ENCODE data around the gene TULP1.

The TULP1 gene

GRCh38 chr6:35483893-35484645 is 28.6 kb downstream of the TULP1 start:
- TF ChIP-seq, protein P1, sequence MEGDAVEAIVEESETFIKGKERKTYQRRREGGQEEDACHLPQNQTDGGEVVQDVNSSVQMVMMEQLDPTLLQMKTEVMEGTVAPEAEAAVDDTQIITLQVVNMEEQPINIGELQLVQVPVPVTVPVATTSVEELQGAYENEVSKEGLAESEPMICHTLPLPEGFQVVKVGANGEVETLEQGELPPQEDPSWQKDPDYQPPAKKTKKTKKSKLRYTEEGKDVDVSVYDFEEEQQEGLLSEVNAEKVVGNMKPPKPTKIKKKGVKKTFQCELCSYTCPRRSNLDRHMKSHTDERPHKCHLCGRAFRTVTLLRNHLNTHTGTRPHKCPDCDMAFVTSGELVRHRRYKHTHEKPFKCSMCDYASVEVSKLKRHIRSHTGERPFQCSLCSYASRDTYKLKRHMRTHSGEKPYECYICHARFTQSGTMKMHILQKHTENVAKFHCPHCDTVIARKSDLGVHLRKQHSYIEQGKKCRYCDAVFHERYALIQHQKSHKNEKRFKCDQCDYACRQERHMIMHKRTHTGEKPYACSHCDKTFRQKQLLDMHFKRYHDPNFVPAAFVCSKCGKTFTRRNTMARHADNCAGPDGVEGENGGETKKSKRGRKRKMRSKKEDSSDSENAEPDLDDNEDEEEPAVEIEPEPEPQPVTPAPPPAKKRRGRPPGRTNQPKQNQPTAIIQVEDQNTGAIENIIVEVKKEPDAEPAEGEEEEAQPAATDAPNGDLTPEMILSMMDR (IDR thresholded peaks at IDR 0.05; ENCODE audit: low read length, missing control alignments), result no peak
- DNase-seq (ENCODE audit: low read depth), result no peak

DNA sequence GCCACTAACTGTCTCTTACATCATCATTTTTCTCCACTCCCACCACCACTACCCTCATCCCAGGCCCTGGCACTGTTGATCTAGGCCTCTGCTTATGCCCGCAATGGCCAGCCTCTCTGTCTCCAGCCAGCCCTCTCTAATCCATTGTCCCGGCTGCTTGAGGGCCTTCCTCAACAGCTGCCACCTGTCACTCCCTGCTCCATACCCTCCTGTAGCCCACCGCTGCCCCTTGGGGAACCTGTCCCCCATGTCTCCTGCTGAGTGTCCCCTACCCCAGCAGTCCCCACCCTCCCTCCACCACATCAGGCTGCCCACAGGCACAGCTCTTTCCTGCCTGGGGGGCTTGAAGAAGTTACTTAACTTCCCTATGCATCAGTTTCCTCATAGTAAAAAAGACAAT is 29.2 kb downstream of the TULP1 start:
- DNase-seq (ENCODE audit: low read depth), result no peak
- H3K4me3 ChIP-seq (replicated peaks; ENCODE audit: low read depth, low read length), result no peak overlapping the region
- TF ChIP-seq, protein P1 (IDR thresholded peaks at IDR 0.05; ENCODE audit: low read length, missing control alignments), result no peak

More at GRCh38 chr6:35483893-35484645, 28.6 kb downstream of the TULP1 start:
- H3K4me3 ChIP-seq (replicated peaks; ENCODE audit: low read depth, low read length), result no peak overlapping the region

GRCh38 chr6:35483062-35483461 is 29.6 kb downstream of the TULP1 start:
- no peak for DNase-seq (ENCODE audit: low read depth)
- TF ChIP-seq, protein P1 (IDR thresholded peaks at IDR 0.05; ENCODE audit: low read length, missing control alignments), result no peak
- H3K4me3 ChIP-seq (replicated peaks; ENCODE audit: low read depth, low read length), result no peak overlapping the region

DNA sequence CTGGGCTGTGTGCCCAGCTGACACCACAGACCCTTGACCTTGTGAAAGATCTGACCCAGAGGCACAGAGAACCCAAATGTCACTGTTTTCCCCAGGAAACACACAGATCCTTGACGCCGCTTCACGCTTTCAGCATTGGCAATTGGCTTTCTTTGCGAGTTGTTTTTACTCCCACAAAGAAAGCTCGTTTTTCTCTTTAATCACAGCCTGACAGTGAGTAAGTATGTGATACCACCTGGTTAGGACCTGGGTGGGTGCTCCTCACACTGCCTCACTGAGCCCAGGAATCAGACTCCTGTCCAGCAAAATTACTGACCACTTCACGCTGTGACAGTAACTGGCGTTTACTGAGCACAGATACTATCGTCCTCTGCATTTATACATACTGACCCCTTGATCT is 31.5 kb downstream of the TULP1 start:
- TF ChIP-seq, protein P1 (IDR thresholded peaks at IDR 0.05; ENCODE audit: low read length, missing control alignments), result no peak
- no peak overlapping the region for H3K4me3 ChIP-seq (replicated peaks; ENCODE audit: low read depth, low read length)
- DNase-seq (ENCODE audit: low read depth), result no peak

DNA sequence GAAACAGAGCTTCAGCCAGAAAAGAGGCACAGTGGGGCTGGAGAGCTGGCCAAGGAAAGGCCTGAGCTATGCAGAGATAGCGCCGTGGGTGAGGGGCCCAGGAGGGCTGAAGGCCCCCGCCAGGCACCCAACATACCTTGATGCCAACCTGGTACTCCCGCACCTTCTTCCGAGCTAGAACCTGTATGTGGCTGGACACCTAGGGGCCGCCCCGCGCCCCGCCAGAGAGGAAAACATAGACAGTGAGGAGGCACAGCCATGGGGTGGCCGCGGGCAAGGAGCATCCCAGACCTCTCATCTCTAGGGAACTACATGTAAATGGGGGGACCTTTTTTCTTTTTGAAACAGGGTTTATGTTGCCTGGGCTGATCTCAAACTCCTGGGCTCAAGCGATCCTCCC is 32.5 kb downstream of the TULP1 start:
- TF ChIP-seq, protein P1 (IDR thresholded peaks at IDR 0.05; ENCODE audit: low read length, missing control alignments), result no peak
- DNase-seq (ENCODE audit: low read depth), result no peak
- H3K4me3 ChIP-seq (replicated peaks; ENCODE audit: low read depth, low read length), result no peak overlapping the region

DNA sequence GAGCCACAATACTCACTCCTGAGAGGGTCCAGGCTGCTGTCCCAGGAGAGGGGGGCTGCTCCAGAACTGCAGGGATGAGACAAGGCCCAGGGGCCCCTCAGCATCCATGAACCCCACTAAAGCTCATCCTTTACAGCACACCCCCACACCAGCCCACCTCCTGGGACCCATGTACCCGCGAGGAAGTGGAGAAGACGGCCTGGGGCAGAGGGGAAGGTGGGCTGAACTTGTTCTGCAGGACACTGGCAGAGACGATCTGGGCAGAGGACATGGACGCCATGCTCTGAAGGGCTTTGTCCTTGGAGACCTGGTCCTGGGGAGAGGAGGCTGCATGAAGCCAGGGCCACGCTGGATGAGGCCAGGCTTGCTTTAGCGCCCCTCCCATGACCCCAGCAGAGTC is 34.4 kb downstream of the TULP1 start:
- TF ChIP-seq, protein P1 (IDR thresholded peaks at IDR 0.05; ENCODE audit: low read length, missing control alignments), result no peak
- DNase-seq (ENCODE audit: low read depth), result no peak
- no peak overlapping the region for H3K4me3 ChIP-seq (replicated peaks; ENCODE audit: low read depth, low read length)

Measured in fibroblast of pulmonary artery (primary cell).